SK-N-SH (cell line): ENCODE data around the gene ROS1.

Experiments
- ELF1 ChIP-seq: IDR thresholded peaks from 2 replicates; pipeline ENCODE4 v1.4.0; 2012
- EP300 ChIP-seq, 2 experiments: IDR thresholded peaks; 2 replicates each; pipeline versions ENCODE4 v1.4.0 to v1.6.1; 2012; ENCODE audit warnings: borderline replicate concordance in 1 of 2, low read depth in 1 of 2, low read length in 1 of 2
- FOXM1 ChIP-seq: IDR thresholded peaks from 2 replicates; pipeline ENCODE4 v1.4.0; 2012; ENCODE audit warnings: low read depth, mild to moderate bottlenecking
- POLR2AphosphoS5 ChIP-seq: IDR thresholded peaks from 2 replicates; pipeline ENCODE4 v1.6.1; 2012; ENCODE audit warnings: low read depth, low read length
- RCOR1 ChIP-seq: fragments of 150-350 bp; IDR thresholded peaks from 2 replicates; pipeline ENCODE4 v1.6.1; 2017; ENCODE audit warnings: antibody characterized with exemption, low read length
- RXRA ChIP-seq: IDR thresholded peaks from 2 replicates; pipeline ENCODE4 v1.4.0; 2012; ENCODE audit warnings: low read depth, mild to moderate bottlenecking, borderline replicate concordance
- SMC3 ChIP-seq: IDR thresholded peaks from 2 replicates; pipeline ENCODE4 v1.6.1; 2012; ENCODE audit warnings: low read depth, low read length, improper control_type of control experiment
- TF ChIP-seq, protein P1 (sequence below): fragments of 200-600 bp; sonication (generic); IDR thresholded peaks from 2 replicates; pipeline ENCODE4 v1.6.1; 2017; ENCODE audit warnings: antibody characterized with exemption, mild to moderate bottlenecking, moderate library complexity

DNA sequence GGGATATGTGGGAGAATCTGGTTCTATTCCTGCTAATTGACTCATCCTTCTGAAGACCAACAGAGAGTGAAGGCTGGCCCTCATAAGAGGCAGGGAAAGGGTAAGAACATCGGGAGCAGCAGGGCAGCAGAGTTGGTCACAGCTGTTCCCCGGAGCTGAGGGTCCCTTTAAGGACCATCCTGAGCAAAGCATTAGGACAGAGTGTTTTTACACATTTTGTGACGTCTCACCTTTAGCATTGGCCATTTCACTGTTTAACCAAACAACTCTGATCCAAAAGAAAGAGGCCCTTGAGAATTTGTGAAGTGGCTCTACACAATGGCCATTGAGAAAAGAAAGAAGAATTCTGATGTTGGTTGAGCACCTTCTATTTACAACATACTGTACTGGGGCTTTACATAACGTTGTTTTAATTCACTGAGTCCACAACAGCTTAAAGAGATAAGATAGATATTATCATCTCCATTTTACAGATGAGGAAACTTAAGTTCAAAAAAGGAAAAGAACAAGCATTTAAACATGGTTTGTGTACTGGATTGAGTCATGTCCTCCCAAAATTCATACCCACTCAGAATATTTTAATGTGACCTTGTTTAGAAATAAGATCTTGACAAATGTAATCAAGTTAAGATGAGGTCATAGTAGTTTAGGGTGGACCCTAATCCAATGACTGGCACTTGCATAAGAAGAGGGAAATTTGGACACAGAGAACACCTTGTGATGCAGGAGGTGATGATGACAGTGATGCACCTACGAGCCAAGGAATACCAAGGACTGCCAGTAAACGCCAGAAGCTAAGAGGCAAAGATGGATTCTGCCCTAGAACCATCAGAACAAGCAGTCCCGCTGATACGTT is 98.4 kb downstream of the ROS1 start:
- TF ChIP-seq POLR2AphosphoS5 (no peak), SMC3 (no peak), EP300 (IDR thresholded peaks at IDR 0.05; ENCODE audit: borderline replicate concordance in 1 of 2, low read depth in 1 of 2, low read length in 1 of 2) (no peak), RCOR1 (no peak), FOXM1 (no peak), ELF1 (no peak), RXRA (no peak)
- TF ChIP-seq, protein P1, sequence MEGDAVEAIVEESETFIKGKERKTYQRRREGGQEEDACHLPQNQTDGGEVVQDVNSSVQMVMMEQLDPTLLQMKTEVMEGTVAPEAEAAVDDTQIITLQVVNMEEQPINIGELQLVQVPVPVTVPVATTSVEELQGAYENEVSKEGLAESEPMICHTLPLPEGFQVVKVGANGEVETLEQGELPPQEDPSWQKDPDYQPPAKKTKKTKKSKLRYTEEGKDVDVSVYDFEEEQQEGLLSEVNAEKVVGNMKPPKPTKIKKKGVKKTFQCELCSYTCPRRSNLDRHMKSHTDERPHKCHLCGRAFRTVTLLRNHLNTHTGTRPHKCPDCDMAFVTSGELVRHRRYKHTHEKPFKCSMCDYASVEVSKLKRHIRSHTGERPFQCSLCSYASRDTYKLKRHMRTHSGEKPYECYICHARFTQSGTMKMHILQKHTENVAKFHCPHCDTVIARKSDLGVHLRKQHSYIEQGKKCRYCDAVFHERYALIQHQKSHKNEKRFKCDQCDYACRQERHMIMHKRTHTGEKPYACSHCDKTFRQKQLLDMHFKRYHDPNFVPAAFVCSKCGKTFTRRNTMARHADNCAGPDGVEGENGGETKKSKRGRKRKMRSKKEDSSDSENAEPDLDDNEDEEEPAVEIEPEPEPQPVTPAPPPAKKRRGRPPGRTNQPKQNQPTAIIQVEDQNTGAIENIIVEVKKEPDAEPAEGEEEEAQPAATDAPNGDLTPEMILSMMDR: no peak
